Activated T-cell treated with anti-CD3 and anti-CD28 coated beads, Interleukin-2, amount 50 U/mL, for 1 hour (primary cell): ENCODE data around the gene OOEP.
"Not testable (repeated sequence)": the region's sequence is repeated elsewhere in the genome, so short reads cannot be mapped to it uniquely, and the experiment has no call there.

ENCODE experiments used
- DNase-seq: peaks from one replicate; pipeline ENCODE4 v3.0.0-alpha.2; 2020

OOEP gene

GRCh38 chr6:73369563-73369962, at the start of gene OOEP:
Gene OOEP (minus strand): TSS chr6:73369897. CDS start chr6:73369792, 105 bp downstream.
- no peak for DNase-seq

DNA sequence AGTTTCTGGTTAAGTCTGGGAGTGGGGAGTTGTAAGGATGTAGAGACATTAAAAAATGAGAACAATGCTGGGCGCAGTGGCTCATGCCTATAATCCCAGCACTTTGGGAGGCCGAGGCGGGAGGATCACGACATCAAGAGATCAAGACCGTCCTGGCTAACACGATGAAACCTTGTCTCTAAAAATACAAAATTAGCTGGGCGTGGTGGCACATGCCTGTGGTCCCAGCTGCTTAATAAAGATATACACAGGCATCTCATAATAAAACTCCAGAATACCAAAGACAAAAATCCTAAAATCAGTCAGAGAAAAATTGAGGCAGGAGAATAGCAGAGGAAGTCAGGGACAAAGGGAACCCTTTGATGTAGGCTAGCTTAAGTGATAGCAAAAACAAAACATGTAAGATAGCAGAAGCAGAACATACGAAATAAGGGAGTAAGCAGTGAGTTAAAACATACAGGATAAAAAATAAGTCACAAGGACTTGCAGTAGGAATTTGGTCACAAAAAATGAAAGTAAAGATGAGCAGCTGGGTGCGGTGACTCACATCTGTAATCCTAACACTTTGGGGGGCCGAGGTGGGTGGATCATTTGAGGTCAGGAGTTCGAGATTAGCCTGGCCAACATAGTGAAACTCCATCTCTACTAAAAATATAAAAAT, 48.5 kb upstream of the OOEP start:
- DNase-seq: no peak

DNA sequence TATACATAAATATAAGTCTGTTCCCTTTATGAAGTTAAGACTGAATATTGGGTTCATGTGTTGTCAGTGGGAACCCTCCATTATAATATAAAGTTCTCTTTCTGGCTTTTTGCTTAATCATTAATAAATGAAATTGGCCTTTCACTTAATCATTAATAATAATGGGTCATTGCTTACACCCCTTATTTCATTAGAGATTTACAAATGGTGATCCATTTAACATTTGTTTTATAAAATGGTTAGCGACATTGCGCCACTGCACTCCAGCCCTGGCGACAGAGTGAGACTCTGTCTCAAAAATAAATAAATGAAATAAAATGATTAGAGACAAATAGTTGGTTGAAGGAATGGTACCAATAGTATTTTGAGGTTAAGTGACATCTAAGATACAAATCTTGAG, 43.4 kb upstream of the OOEP start:
- no peak for DNase-seq

GRCh38 chr6:73409395-73409794, 39.7 kb upstream of the OOEP start:
- no peak for DNase-seq

DNA sequence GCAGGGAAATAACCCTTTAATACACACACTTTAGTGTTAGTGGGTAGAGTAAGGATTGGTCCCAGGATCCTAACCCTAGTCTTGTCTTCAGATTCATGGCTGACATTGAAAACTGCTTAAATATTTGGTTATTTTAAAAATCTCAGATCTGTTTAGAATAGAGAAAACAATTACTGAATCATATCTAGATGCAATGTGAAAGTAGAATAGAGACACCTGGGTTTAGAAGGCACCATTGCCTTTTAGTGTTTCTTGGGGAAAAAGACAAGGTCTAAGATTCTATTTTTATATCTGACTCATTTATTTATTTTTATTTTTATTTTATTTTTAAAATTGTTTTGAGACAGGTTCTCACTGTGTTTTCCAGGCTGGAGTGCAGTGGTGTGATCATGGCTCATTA, 31.0 kb upstream of the OOEP start:
- DNase-seq: no peak

GRCh38 chr6:73395875-73396274, 26.2 kb upstream of the OOEP start:
- no peak for DNase-seq

DNA sequence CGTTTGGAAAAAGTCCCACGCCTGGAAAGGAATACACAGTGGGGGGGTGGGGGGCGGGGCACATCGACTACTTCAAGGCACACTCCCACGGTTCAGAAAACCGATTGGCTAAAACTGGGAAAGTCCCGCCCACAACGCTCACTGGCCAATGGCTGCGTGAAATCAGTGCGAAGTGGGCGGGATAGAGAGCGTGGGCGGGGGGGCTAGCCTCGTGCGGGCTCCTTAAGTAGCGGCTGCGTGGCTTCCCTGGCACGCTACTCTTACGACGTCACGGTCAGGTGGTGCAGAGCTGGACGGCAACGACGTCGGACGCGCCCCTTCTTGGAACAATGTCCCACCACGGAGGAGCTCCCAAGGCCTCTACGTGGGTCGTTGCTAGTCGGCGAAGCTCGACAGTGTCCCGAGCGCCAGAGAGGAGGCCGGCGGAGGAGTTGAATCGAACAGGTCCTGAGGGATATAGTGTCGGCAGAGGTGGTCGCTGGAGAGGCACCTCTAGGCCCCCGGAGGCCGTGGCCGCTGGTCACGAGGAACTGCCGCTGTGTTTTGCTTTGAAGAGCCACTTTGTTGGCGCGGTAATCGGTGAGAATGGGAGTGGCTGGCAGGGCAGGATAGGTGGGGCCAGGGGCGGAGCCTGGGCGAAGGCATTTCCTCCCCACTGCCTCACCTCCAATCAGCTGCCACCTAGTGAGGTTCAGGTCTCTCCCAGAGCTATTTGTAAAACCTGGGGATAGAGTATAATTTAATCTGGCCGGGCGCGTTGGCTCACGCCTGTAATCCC, 25.1 kb upstream of the OOEP start, which contains the start of gene DDX43:
Gene DDX43 (plus strand): TSS at position 252 of the 778 bp plus-strand sequence. CDS start 78 bp downstream, at position 330.
- DNase-seq: no peak

- no peak for DNase-seq
Measured at GRCh38 chr6:73393278-73393677, 23.6 kb upstream of the OOEP start.

DNA sequence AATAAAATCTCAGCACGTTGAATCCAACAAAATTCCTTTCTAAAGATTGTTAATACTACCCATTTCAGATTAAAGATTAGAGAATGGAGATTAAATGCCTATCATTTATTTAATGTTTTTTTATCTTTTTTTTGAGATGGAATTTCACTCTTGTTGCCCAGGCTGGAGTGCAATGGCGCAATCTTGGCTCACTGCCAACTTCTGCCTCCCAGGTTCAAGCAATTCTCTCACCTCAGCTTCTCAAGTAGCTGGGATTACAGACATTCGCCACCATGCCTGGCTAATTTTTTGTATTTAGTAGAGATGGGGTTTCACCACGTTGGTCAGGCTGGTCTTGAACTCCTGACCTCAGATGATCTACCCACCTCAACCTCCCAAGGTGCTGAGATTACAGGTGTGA, 22.5 kb upstream of the OOEP start:
- DNase-seq: not testable (repeated sequence)

DNA sequence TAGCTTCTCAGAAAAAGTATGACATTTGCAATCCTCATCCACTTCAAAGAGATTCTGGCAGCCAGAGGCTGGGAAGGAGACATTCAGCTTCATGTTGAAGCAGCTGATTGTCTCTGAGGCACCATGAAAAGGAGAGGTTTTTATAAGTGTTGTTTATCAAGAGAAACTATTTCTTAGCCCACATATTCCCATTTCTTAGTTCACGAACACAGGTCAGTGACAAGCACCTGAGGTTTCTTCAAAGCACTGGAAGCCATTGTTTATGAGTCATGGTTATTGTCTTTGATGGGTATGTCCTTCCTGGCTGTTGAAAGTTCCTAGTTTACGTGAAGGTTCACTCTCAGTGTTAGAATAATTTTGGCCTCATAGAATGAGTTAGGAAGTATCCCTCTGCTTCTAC, 22.0 kb upstream of the OOEP start:
- no peak for DNase-seq

- no peak for DNase-seq
Measured at GRCh38 chr6:73389854-73390253, 20.2 kb upstream of the OOEP start.

DNA sequence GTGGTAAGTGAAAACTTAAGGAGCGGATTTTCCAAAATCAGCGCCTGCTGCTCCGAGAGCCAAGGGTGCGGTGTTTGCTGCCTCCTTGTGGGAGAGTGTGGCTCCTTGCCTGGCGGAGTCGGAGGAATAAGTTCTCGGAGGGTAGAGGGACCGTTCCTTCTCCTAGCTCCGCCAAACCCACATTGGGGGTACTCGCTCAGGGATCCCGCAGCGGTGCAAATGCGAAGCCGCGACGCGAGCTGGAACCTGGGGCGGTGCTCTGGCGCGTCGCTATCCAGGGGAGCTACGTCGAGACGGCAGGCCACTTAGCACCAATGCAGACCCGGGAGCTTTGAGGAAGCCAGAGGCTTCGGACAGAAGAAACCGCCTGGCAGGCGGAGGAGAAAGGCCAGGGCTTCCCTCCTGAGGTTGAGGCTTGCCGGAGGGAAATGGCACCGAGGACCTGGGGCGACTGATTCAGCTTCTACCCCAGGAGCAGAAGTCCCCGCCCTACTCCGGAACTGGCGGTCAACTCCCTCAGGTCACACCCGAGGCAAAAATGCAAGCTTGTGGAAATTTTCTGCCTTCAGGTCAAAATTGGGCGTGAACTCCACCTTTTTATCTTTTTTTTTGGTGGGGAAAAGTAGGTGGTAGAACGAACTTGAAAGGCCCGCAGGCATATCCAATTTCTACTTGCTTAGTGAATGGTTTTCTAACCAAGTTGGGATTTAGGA, 19.3 kb upstream of the OOEP start:
- DNase-seq: peak; percentile 45

DNA sequence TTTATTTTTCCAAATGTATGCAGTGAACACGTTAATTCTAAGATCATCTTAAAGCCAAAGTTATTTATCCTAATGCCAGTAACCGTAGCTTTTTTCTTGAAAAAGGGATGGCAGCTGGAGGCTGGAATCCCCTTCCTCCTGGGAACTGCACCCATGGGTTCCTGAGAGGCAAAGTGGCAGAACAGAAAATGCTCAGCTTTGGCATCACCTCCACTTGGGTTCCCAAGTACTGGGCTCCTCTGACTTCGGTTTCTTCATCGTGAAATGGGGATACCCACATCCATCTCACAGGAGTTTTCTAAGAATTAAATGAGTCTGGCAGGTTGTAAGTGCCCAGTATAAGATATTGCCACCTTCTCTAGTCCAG, 18.7 kb upstream of the OOEP start:
- DNase-seq: no peak

GRCh38 chr6:73382462-73383113, 12.9 kb upstream of the OOEP start:
- DNase-seq: no peak

DNA sequence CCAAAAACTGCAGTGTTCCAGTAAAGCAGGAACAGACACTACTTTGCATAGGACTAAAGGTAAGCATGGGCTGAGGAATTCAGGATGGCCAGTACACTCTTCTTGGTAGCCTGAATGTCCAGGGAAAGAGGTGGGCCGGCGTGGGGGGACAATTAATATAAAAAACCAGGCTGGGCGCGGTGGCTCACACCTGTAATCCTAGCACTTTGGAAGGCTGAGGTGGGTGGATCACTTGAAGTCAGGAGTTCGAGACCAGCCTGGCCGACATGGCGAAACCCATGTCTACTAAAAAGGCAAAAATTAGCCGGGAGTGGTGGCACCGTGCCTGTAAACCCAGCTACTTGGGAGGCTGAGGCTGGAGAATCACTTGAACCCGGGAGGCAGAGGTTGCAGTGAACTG, 11.8 kb upstream of the OOEP start:
- DNase-seq: not testable (repeated sequence)

- DNase-seq: no peak
Measured at GRCh38 chr6:73377225-73377624, 7.5 kb upstream of the OOEP start.

DNA sequence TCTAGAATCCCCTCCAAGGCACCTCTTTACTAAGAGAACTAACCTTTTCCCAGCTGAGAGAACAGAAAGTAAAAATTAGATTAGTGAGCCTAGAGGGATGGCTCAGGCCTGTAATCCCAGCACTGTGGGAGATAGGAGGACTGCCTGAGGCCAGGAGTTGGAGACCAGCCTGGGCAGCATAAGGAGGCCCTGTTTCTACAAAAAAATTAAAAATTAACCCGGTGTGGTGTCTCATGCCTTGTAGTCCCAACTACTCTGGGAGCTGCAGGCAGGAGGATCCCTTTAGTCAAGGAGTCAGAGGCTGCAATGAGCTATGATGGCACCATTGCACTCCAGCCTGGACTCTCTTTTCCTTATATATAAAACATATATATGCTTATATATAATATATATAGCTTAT, 5.5 kb upstream of the OOEP start:
- DNase-seq: no peak

DNA sequence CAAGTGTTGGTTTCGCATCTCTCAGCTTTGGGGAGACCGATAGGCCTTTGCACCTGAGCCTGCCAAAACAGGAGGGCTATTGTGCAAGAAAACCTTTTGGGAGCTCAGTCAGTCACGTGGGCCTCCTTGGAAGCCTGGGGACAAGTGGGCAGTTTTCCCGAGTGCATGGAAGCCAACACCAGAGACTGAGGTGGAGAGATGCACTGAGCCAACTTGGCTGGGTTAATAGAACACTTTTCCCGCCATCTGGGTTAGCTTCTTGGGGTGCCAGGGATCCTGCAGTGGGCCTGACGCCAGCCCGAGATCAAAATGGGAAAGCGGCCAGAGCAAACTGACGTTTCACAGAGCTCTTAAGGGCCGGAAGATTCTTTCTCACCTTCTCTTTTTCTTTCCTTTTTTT, 2.8 kb upstream of the OOEP start:
- DNase-seq: no peak

GRCh38 chr6:73371984-73372383, 2.3 kb upstream of the OOEP start:
- DNase-seq: no peak

DNA sequence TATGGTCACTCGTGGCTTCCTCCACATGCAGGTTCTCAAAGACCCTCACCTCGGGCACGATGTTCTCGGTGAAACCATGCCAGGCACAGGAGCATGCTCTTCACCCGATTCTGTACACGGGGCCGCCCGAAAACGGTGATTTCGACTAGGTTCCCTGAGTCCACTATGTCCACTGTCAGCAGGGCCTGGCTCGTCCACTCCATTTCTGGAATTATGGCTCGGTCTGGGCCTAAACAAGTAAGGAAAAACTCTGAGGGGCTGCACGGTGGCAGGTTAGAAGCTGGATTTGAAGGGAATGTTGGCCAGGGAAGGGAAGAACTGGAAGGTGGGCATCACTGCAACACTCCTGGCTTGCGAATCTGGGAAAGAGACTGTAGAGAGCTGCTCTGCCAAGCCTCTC, 540 bp downstream of the OOEP start:
- DNase-seq: no peak

DNA sequence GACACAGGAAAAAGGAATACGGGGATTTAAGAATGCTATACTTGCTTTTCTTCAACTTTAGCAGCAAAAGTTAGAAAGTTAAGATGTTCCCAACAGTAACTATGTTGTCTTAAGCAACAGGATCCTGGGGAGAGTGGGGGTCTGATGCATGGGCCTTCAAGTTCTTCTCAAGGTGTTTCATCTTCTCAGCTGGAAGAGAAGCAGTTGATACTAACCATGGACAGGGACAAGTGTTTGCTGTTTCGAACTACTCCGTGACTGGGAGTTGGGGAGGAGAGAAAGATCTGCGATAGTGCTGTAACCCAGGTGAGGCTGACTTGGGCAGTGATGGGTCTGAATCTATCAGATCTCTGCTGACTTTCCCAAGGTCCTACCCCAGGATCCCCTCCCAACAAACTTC, 1.0 kb downstream of the OOEP start:
- no peak for DNase-seq

GRCh38 chr6:73367761-73368355, 1.8 kb downstream of the OOEP start:
- DNase-seq: no peak

- DNase-seq: no peak
Measured at GRCh38 chr6:73364549-73364948, 5.1 kb downstream of the OOEP start.
